SHP77 treated with DMSO at 0.1 percent for 48 hours (cell line): Measurements from ENCODE around the gene INPP4B.
"Not testable (repeated sequence)": the region's sequence is repeated elsewhere in the genome, so short reads cannot be mapped to it uniquely, and the experiment has no call there.

Source experiments
- DNase-seq: peaks from one replicate; lab custom pipeline; 2025; lab: John Stamatoyannopoulos, UW

The INPP4B gene

GRCh38 chr4:142683503-142683902, 162.6 kb downstream of the INPP4B start:
- DNase-seq = no peak

- DNase-seq = no peak
Observed at GRCh38 chr4:142671516-142671915, 174.6 kb downstream of the INPP4B start.

GRCh38 chr4:142663828-142664227, 182.3 kb downstream of the INPP4B start:
- DNase-seq = no peak

- DNase-seq = no peak
Observed at GRCh38 chr4:142660728-142661127, 185.4 kb downstream of the INPP4B start.

- DNase-seq = no peak
Observed at GRCh38 chr4:142656178-142656577, 189.9 kb downstream of the INPP4B start.

GRCh38 chr4:142648378-142648777, 197.7 kb downstream of the INPP4B start:
- no peak for DNase-seq

GRCh38 chr4:142645475-142646108, 200.5 kb downstream of the INPP4B start:
- no peak for DNase-seq

- not testable (repeated sequence) for DNase-seq
Observed at GRCh38 chr4:142644628-142645027, 201.5 kb downstream of the INPP4B start.

GRCh38 chr4:142637614-142638013, 208.5 kb downstream of the INPP4B start:
- DNase-seq = no peak

GRCh38 chr4:142631836-142632235, 214.3 kb downstream of the INPP4B start:
- DNase-seq = no peak

GRCh38 chr4:142615324-142615665, 230.8 kb downstream of the INPP4B start:
- no peak for DNase-seq

- DNase-seq = no peak
Observed at GRCh38 chr4:142614621-142615323, 231.3 kb downstream of the INPP4B start.

GRCh38 chr4:142607976-142608375, 238.1 kb downstream of the INPP4B start:
- no peak for DNase-seq

GRCh38 chr4:142600952-142601351, 245.1 kb downstream of the INPP4B start:
- DNase-seq = no peak

- no peak for DNase-seq
Observed at GRCh38 chr4:142598132-142598531, 248.0 kb downstream of the INPP4B start.

- DNase-seq = no peak
Observed at GRCh38 chr4:142596595-142596994, 249.5 kb downstream of the INPP4B start.

GRCh38 chr4:142596121-142596520, 250.0 kb downstream of the INPP4B start:
- no peak for DNase-seq

GRCh38 chr4:142595222-142595871, 250.8 kb downstream of the INPP4B start:
- no peak for DNase-seq

- DNase-seq = no peak
Observed at GRCh38 chr4:142585411-142585810, 260.7 kb downstream of the INPP4B start.

- no peak for DNase-seq
Observed at GRCh38 chr4:142583708-142584107, 262.4 kb downstream of the INPP4B start.

- no peak for DNase-seq
Observed at GRCh38 chr4:142582340-142582739, 263.8 kb downstream of the INPP4B start.

- DNase-seq = no peak
Observed at GRCh38 chr4:142581881-142582280, 264.2 kb downstream of the INPP4B start.

GRCh38 chr4:142579443-142579842, 266.7 kb downstream of the INPP4B start:
- no peak for DNase-seq
